ENCODE results near the gene FRMPD3.
"Not testable (repeated sequence)": the region's sequence is repeated elsewhere in the genome, so short reads cannot be mapped to it uniquely, and the experiment has no call there.

The FRMPD3 gene

GRCh38 chrX:107448998-107449835 is at the start of gene FRMPD3:
Gene FRMPD3 (plus strand): TSS chrX:107449652. CDS start chrX:107526589, 76,937 bp downstream.
- DNase-seq = no peak

GRCh38 chrX:107420571-107420970 is 28.9 kb upstream of the FRMPD3 start:
- no peak for DNase-seq

- DNase-seq = no peak
Observed at GRCh38 chrX:107421337-107421861, 28.1 kb upstream of the FRMPD3 start.

GRCh38 chrX:107429090-107429489 is 20.4 kb upstream of the FRMPD3 start:
- DNase-seq = no peak

GRCh38 chrX:107440187-107440586 is 9.3 kb upstream of the FRMPD3 start:
- no peak for DNase-seq

GRCh38 chrX:107440692-107441091 is 8.8 kb upstream of the FRMPD3 start:
- DNase-seq = no peak

GRCh38 chrX:107442914-107443527 is 6.4 kb upstream of the FRMPD3 start:
- no peak for DNase-seq

- DNase-seq = no peak
Observed at GRCh38 chrX:107445146-107445545, 4.3 kb upstream of the FRMPD3 start.

- DNase-seq = no peak
Observed at GRCh38 chrX:107445631-107446030, 3.8 kb upstream of the FRMPD3 start.

- no peak for DNase-seq
Observed at GRCh38 chrX:107447642-107448041, 1.8 kb upstream of the FRMPD3 start.

- DNase-seq = no peak
Observed at GRCh38 chrX:107448625-107448997, 841 bp upstream of the FRMPD3 start.

GRCh38 chrX:107450823-107451509 is 1.5 kb downstream of the FRMPD3 start:
- peak; percentile 24 for DNase-seq

GRCh38 chrX:107451731-107452130 is 2.3 kb downstream of the FRMPD3 start:
- DNase-seq = no peak

- no peak for DNase-seq
Observed at GRCh38 chrX:107452581-107452980, 3.1 kb downstream of the FRMPD3 start.

- no peak for DNase-seq
Observed at GRCh38 chrX:107454302-107454701, 4.8 kb downstream of the FRMPD3 start.

- no peak for DNase-seq
Observed at GRCh38 chrX:107457289-107457688, 7.8 kb downstream of the FRMPD3 start.

GRCh38 chrX:107465932-107466620 is 16.6 kb downstream of the FRMPD3 start:
- no peak for DNase-seq

- no peak for DNase-seq
Observed at GRCh38 chrX:107467271-107467670, 17.8 kb downstream of the FRMPD3 start.

GRCh38 chrX:107470198-107470597 is 20.7 kb downstream of the FRMPD3 start:
- DNase-seq = no peak

- DNase-seq = no peak
Observed at GRCh38 chrX:107470971-107471370, 21.5 kb downstream of the FRMPD3 start.

- DNase-seq = not testable (repeated sequence)
Observed at GRCh38 chrX:107471420-107471819, 22.0 kb downstream of the FRMPD3 start.

- no peak for DNase-seq
Observed at GRCh38 chrX:107477406-107477805, 28.0 kb downstream of the FRMPD3 start.

- no peak for DNase-seq
Observed at GRCh38 chrX:107480272-107480671, 30.8 kb downstream of the FRMPD3 start.

Measured in NCI-H524 treated with DMSO at 0.1 percent for 48 hours (cell line).